HTR-8/SVneo (cell line): Measurements from ENCODE around the gene SH3RF3.
A peak's percentile ranks its signal among the peaks of the same experiment; 100 is the strongest.

Experiments used
- DNase-seq: peaks from one replicate; pipeline ENCODE4 v3.0.0; 2011; ENCODE audit warnings: low spot score, mixed read lengths; ENCODE audit not compliant: insufficient read length
- FAIRE-seq: peaks from 2 replicates; lab custom pipeline; 2011; peaks lifted over from hg19 to GRCh38; lab: Jason Lieb, UNC

Gene SH3RF3

DNA sequence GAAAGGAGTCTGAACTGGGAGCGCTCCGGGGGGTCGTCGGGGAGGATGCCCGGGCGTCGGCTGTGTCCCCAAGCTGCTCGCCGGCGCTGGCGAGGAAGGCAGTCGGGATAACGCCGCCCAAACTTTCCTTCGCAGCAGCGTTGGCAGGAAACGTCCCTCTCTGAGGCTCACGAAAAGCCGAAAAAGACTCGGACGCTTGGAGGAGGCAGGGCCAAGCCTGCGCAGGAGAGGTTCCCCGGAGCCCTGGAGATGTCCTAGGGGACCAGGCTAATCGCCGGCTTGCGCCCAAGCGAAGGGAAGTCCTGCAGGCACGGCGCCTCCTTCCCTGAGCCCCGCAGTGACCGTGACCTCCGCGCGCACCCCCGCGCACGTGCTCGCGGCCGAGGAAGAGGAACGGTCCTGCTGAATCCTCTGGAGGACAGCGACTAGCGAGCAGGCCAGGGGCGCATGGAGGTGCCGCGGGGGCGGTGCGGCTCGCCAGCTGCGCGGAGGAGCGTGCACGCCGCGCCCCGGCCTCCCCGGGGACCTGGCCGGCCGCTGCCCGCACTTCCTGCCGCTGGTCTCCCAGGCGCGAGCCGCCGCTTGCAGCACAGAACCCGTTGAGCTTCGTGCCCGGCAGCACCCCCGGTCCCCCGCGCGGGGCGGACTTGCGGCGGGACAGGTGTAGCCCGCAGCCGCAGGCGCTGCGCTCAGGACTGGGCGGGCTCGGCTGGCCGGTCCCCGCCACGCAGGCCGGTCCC, at the start of gene SH3RF3:
SH3RF3 (plus strand) TSS at position 590 of the 740 bp plus-strand sequence.
- peak; percentile 32 for DNase-seq

GRCh38 chr2:109079590-109079989, 49.4 kb upstream of the SH3RF3 start:
- no peak for DNase-seq
- FAIRE-seq: no peak

More for the DNA sequence above, at the start of gene SH3RF3:
- FAIRE-seq: no peak

GRCh38 chr2:109080109-109080508, 48.9 kb upstream of the SH3RF3 start:
- no peak for DNase-seq
- FAIRE-seq: no peak

GRCh38 chr2:109080757-109081156, 48.2 kb upstream of the SH3RF3 start:
- DNase-seq (no peak), FAIRE-seq (no peak)

DNA sequence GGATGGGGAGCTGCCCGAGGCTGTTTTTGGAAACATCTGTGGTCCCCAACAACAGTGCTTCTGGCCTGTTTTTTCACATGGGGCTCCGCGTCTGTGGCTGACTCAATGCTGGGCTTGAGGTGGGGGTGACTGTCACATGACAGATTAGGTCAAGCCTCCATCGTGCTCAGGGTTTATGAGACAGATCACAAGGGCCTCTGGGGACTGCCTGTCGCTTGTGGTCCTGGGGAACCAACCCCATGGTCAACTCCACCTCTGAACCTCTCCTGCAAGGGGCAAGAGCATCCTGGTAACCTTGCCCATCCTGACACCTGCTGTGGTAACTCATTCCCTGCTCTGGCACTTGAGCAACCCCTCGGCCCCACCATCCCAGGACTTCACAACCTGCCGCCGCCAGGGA, 47.6 kb upstream of the SH3RF3 start:
- DNase-seq (no peak), FAIRE-seq (no peak)

- FAIRE-seq: no peak
- DNase-seq: no peak
These were observed 45.2 kb upstream of the SH3RF3 start for GRCh38 chr2:109083771-109084170.

DNA sequence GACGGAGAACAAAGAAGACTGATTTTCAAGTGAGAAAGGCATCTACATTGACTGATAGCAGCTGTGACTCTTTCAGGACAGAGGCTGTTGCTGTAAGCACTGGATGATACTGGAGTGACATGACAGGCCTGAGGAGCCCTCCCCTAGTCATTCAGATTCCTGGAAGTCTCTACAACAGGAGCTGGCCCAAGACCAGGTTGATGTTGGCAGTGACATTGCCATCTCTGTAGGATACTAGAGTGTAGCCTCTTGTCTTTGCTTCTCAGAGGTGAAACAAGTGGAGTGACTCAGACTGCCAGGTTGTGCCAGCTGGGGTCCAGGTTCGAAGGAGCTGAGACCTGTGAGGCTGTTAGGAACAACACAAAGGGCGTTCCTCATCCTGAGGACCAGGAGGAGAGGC, 44.7 kb upstream of the SH3RF3 start:
- FAIRE-seq: no peak
- DNase-seq: no peak

GRCh38 chr2:109085912-109086742, 42.9 kb upstream of the SH3RF3 start:
- FAIRE-seq (no peak), DNase-seq (no peak)

DNA sequence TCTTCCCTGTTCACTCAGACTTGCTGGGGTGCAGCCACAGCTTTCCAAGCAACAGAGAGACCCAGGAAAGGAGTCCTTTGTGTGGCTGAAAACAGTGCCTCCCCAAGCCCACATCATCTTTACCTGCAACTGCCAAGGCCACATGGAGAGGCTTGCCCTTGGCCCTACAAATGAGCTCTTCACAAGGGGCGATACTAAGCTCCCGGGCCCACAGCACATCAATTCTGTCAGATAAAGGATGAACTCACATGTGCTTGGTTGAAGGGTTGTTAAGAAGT, 42.3 kb upstream of the SH3RF3 start:
- DNase-seq (no peak), FAIRE-seq (no peak)

- DNase-seq (no peak), FAIRE-seq (no peak)
These were observed 41.8 kb upstream of the SH3RF3 start for GRCh38 chr2:109087055-109087663.

GRCh38 chr2:109089602-109090300, 39.3 kb upstream of the SH3RF3 start:
- no peak for DNase-seq
- no peak for FAIRE-seq

GRCh38 chr2:109091526-109091925, 37.5 kb upstream of the SH3RF3 start:
- DNase-seq (no peak), FAIRE-seq (no peak)

GRCh38 chr2:109094144-109094543, 34.9 kb upstream of the SH3RF3 start:
- FAIRE-seq (no peak), DNase-seq (no peak)

- FAIRE-seq (no peak), DNase-seq (no peak)
These were observed 30.6 kb upstream of the SH3RF3 start for GRCh38 chr2:109098251-109098920.

- no peak for FAIRE-seq
- no peak for DNase-seq
These were observed 30.1 kb upstream of the SH3RF3 start for GRCh38 chr2:109098921-109099273.

DNA sequence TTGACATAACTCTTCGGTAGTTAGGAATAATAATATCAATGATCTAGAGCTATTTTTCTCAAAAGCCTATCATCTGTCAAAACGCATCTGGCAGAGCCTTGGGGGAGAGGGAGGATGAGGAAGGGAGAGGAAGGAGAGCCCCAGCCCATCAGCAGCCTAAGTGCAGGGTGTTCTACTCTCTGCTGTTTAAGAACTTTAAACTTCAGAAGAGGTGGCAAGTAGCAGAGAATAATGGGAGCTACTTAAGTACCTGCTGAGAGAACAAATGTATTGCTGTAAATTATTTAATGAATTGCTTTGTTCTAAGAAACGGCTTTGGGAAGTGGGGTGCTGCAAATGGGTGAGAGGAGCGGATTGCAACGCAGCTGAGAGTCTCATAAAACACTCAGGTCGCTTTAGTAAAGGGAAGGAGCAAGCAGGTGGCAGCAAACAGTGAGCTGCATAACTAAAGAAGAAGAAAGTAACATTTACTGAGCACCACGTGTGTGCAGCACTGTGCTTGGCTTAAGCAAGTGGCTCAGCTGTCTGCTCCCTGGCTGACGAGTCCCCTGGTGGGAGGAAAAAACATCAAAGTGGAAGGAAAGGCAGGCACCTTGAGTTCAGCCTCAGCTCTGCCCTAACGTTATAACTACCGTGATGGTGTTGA, 26.3 kb upstream of the SH3RF3 start:
- DNase-seq (no peak), FAIRE-seq (no peak)

DNA sequence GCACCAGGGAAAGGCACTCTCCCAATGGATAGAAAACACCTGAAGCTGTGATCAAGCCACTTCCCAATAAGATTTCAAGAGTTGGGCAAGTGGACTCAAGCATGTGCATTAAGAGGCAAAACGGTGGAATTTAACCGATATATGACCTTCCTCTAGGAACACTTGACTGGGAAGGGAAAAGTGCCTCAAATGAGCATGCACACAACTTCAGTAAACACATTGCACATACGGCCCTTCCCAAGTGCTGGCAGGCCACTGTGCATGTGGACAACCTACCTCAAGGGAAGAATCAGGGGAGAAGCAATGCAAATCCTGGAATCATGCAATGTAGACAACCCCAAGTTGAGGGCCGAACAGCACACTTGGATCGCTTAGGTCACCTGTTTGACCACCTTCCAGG, 23.9 kb upstream of the SH3RF3 start:
- FAIRE-seq: no peak
- DNase-seq: no peak

DNA sequence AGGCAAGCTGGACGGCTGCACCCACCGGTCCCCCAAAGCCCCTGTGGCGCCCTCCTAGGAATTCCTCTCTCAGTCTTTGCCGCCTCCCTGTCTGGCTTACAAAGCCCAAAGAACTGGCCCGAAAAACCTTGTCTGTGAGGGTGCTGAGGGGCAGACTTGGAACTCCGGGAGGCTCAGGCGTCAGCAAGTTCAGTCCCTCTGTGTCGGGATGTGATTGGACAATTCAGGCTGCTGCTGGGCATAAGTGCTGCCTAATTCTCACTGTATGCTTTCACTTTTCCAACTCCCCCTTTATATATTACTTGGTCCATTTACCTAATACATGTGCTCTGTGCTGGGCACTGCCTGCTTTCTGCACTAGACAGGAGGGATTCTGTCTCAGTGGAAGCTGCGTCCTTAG, 20.3 kb upstream of the SH3RF3 start:
- no peak for DNase-seq
- FAIRE-seq: no peak

GRCh38 chr2:109109342-109109741, 19.7 kb upstream of the SH3RF3 start:
- FAIRE-seq (no peak), DNase-seq (no peak)

DNA sequence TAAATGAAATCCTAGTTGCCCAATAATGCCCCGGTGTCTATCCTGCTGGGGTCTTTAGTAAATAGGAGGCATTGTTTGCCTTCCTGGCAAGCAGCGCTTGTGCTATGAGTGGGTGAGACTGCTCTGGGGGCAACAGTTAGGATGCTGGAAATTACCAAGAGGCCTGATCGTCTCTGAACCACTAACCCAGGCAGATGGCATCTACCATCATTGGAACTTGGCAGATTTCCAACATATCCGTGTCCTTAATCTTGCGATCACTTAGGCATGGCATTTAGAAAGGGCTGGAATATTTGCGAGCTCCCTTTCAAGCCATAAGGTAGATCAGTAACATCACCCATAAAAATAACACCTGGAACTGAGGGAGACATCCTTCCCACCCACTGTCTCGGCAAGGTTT, 18.8 kb upstream of the SH3RF3 start:
- FAIRE-seq (no peak), DNase-seq (no peak)
